Measurements from ENCODE around the gene COL6A2. TPM values are rescaled to one million over a fixed set of nuclear protein-coding genes. Genes with fewer than 3 reads are reported as not detected.

The COL6A2 gene
- total RNA-seq, 1 experiment from 2014 or later: 111 TPM

DNA sequence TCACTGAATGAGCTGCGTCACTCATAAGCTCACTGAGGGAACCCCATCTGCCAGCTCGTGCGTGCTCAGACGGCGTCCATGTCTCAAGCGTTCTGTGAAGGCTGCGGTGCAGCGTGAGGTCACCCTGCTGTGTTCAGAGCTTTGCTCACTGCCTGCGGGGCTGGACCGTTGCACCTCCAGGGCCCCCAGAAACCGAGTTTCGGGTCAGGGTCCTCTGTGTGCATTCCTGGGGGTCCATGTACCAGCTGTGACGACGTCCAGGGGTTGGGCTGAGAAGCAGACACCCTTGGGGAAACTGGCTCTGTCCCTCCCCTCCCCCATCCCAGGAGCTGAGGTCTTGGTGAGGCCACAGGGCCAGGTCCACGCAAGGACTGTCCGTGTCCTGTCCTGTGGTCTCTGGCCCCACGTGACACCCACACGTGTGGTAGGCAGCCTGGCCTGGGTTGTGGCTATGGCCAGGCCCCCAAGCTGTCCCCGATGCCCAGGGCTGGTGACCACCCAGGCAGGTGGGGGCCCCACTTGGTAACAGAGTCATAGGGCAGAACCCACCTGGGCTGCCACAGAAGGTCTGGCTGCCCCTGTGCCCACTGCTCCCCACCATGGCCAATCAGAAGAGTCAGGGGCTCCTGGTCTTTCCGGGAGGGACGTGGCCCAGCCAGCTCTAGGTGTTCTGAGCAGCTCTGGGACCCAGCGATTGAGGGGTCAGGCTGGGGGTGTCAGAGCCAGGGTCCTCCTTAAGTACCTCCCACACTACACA, 33.1 kb downstream of the COL6A2 start (continued):
- TF ChIP-seq, protein P1, sequence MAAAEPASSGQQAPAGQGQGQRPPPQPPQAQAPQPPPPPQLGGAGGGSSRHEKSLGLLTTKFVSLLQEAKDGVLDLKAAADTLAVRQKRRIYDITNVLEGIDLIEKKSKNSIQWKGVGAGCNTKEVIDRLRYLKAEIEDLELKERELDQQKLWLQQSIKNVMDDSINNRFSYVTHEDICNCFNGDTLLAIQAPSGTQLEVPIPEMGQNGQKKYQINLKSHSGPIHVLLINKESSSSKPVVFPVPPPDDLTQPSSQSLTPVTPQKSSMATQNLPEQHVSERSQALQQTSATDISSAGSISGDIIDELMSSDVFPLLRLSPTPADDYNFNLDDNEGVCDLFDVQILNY (CRISPR knock-in tag; IDR thresholded peaks at IDR 0.05): no peak

DNA sequence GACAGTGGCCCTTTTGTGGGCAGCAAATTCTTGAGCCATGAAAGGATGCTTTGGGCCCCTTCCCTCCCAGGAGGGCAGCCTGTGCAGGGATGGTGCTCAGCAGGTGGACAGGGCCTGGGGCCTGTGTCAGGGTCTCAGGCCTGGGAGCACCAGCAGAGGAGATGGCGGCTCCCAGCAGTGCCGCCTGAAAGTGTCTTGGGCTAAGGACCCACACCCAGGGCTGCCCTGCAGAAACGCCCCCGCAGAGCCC, 33.6 kb downstream of the COL6A2 start:
- CTCF ChIA-PET: interaction anchor here (1.6 to 3.7 kb wide), 2 partner anchors 12 to 160 kb away, joined by 3 to 40 read pairs; no protein-coding TSS in a partner anchor
- no peak for DNase-seq (ENCODE audit: low spot score)
- peaks cover 5% of the 10 kb centered on the region; the same call in 1 of the 2 replicates for H3K36me3 Mint-ChIP-seq
- H3K4me3 Mint-ChIP-seq: no peak overlapping the region
- no peak overlapping the region for H3K27ac Mint-ChIP-seq
- no peaks in the 10 kb centered on the region for H3K9me3 Mint-ChIP-seq
- H3K4me1 Mint-ChIP-seq: peaks cover 3% of the 10 kb centered on the region; the same call in 1 of the 2 replicates
- no peaks in the 10 kb centered on the region; the same call in 1 of the 2 replicates for H3K27me3 Mint-ChIP-seq (ENCODE audit: low read depth)
- no peak for TF ChIP-seq NR2C2 (CRISPR knock-in tag; IDR thresholded peaks at IDR 0.05)
- TF ChIP-seq OVOL2 (CRISPR knock-in tag; IDR thresholded peaks at IDR 0.05; ENCODE audit: borderline replicate concordance): no peak
- TF ChIP-seq, protein P2, sequence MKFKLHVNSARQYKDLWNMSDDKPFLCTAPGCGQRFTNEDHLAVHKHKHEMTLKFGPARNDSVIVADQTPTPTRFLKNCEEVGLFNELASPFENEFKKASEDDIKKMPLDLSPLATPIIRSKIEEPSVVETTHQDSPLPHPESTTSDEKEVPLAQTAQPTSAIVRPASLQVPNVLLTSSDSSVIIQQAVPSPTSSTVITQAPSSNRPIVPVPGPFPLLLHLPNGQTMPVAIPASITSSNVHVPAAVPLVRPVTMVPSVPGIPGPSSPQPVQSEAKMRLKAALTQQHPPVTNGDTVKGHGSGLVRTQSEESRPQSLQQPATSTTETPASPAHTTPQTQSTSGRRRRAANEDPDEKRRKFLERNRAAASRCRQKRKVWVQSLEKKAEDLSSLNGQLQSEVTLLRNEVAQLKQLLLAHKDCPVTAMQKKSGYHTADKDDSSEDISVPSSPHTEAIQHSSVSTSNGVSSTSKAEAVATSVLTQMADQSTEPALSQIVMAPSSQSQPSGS (CRISPR knock-in tag; IDR thresholded peaks at IDR 0.05; ENCODE audit: borderline replicate concordance, low read depth): no peak
- no peak for TF ChIP-seq PRRX2 (CRISPR knock-in tag; IDR thresholded peaks at IDR 0.05)
- TF ChIP-seq SP1 (CRISPR knock-in tag; conservative IDR thresholded peaks at IDR 0.05): no peak
- no peak for TF ChIP-seq RORB (CRISPR knock-in tag; IDR thresholded peaks at IDR 0.05)
- TF ChIP-seq NR3C1 (CRISPR knock-in tag; conservative IDR thresholded peaks at IDR 0.05; ENCODE audit: low read depth): no peak
- TF ChIP-seq TEAD1 (CRISPR knock-in tag; IDR thresholded peaks at IDR 0.05): no peak
- no peak for TF ChIP-seq ZNF263 (CRISPR knock-in tag; IDR thresholded peaks at IDR 0.05; ENCODE audit: low read depth)
- TF ChIP-seq, protein P3, sequence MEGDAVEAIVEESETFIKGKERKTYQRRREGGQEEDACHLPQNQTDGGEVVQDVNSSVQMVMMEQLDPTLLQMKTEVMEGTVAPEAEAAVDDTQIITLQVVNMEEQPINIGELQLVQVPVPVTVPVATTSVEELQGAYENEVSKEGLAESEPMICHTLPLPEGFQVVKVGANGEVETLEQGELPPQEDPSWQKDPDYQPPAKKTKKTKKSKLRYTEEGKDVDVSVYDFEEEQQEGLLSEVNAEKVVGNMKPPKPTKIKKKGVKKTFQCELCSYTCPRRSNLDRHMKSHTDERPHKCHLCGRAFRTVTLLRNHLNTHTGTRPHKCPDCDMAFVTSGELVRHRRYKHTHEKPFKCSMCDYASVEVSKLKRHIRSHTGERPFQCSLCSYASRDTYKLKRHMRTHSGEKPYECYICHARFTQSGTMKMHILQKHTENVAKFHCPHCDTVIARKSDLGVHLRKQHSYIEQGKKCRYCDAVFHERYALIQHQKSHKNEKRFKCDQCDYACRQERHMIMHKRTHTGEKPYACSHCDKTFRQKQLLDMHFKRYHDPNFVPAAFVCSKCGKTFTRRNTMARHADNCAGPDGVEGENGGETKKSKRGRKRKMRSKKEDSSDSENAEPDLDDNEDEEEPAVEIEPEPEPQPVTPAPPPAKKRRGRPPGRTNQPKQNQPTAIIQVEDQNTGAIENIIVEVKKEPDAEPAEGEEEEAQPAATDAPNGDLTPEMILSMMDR (IDR thresholded peaks at IDR 0.05): no peak
- no peak for TF ChIP-seq ZNF416 (CRISPR knock-in tag; IDR thresholded peaks at IDR 0.05)
- TF ChIP-seq, protein P4, sequence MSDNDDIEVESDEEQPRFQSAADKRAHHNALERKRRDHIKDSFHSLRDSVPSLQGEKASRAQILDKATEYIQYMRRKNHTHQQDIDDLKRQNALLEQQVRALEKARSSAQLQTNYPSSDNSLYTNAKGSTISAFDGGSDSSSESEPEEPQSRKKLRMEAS (CRISPR knock-in tag; IDR thresholded peaks at IDR 0.05): no peak
- TF ChIP-seq NFE2L1 (CRISPR knock-in tag; IDR thresholded peaks at IDR 0.05): no peak
- ATAC-seq: no peak
- POLR2A ChIA-PET: no interaction called here

DNA sequence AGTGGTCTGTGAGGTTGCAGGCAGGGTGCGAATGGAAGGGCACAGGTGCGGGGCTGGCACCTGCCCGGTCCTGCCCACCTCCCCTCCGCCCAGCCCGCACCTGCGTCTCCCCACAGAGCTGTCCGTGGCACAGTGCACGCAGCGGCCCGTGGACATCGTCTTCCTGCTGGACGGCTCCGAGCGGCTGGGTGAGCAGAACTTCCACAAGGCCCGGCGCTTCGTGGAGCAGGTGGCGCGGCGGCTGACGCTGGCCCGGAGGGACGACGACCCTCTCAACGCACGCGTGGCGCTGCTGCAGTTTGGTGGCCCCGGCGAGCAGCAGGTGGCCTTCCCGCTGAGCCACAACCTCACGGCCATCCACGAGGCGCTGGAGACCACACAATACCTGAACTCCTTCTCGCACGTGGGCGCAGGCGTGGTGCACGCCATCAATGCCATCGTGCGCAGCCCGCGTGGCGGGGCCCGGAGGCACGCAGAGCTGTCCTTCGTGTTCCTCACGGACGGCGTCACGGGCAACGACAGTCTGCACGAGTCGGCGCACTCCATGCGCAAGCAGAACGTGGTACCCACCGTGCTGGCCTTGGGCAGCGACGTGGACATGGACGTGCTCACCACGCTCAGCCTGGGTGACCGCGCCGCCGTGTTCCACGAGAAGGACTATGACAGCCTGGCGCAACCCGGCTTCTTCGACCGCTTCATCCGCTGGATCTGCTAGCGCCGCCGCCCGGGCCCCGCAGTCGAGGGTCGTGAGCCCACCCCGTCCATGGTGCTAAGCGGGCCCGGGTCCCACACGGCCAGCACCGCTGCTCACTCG, 34.1 kb downstream of the COL6A2 start:
- Mint-ChIP-seq H3K4me3 (no peak overlapping the region), H3K9me3 (no peaks in the 10 kb centered on the region), H3K36me3 (peaks cover 5% of the 10 kb centered on the region; the same call in 1 of the 2 replicates), H3K4me1 (peaks cover 3% of the 10 kb centered on the region; the same call in 1 of the 2 replicates), H3K27me3 (ENCODE audit: low read depth) (no peaks in the 10 kb centered on the region; the same call in 1 of the 2 replicates), H3K27ac (no peak overlapping the region)
- TF ChIP-seq, protein P4 (CRISPR knock-in tag; IDR thresholded peaks at IDR 0.05): no peak
- TF ChIP-seq, protein P5, sequence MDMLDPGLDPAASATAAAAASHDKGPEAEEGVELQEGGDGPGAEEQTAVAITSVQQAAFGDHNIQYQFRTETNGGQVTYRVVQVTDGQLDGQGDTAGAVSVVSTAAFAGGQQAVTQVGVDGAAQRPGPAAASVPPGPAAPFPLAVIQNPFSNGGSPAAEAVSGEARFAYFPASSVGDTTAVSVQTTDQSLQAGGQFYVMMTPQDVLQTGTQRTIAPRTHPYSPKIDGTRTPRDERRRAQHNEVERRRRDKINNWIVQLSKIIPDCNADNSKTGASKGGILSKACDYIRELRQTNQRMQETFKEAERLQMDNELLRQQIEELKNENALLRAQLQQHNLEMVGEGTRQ (CRISPR knock-in tag; IDR thresholded peaks at IDR 0.05): no peak
- TF ChIP-seq TP53 (CRISPR knock-in tag; IDR thresholded peaks at IDR 0.05) (no peak), JUN (CRISPR knock-in tag; IDR thresholded peaks at IDR 0.05) (no peak), NFATC4 (CRISPR knock-in tag; IDR thresholded peaks at IDR 0.05) (no peak), ZNF396 (CRISPR knock-in tag; IDR thresholded peaks at IDR 0.05; ENCODE audit: borderline replicate concordance) (no peak), ZNF219 (CRISPR knock-in tag; IDR thresholded peaks at IDR 0.05; ENCODE audit: borderline replicate concordance) (no peak), NR1H2 (CRISPR knock-in tag; IDR thresholded peaks at IDR 0.05) (no peak)
- TF ChIP-seq, protein P6, sequence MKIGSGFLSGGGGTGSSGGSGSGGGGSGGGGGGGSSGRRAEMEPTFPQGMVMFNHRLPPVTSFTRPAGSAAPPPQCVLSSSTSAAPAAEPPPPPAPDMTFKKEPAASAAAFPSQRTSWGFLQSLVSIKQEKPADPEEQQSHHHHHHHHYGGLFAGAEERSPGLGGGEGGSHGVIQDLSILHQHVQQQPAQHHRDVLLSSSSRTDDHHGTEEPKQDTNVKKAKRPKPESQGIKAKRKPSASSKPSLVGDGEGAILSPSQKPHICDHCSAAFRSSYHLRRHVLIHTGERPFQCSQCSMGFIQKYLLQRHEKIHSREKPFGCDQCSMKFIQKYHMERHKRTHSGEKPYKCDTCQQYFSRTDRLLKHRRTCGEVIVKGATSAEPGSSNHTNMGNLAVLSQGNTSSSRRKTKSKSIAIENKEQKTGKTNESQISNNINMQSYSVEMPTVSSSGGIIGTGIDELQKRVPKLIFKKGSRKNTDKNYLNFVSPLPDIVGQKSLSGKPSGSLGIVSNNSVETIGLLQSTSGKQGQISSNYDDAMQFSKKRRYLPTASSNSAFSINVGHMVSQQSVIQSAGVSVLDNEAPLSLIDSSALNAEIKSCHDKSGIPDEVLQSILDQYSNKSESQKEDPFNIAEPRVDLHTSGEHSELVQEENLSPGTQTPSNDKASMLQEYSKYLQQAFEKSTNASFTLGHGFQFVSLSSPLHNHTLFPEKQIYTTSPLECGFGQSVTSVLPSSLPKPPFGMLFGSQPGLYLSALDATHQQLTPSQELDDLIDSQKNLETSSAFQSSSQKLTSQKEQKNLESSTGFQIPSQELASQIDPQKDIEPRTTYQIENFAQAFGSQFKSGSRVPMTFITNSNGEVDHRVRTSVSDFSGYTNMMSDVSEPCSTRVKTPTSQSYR (CRISPR knock-in tag; IDR thresholded peaks at IDR 0.05): no peak
- no peak for ATAC-seq
- ChIA-PET POLR2A (interaction anchor here (0.5 kb wide), 1 partner anchor 248 kb away, joined by 5 read pairs; no protein-coding TSS in a partner anchor), CTCF (interaction anchor here (1.6 kb wide), 1 partner anchor 11 kb away, joined by 3 read pairs; no protein-coding TSS in a partner anchor)
- no peak for DNase-seq (ENCODE audit: low spot score)
